ENCODE results near the gene MLH1.

The MLH1 gene

DNA sequence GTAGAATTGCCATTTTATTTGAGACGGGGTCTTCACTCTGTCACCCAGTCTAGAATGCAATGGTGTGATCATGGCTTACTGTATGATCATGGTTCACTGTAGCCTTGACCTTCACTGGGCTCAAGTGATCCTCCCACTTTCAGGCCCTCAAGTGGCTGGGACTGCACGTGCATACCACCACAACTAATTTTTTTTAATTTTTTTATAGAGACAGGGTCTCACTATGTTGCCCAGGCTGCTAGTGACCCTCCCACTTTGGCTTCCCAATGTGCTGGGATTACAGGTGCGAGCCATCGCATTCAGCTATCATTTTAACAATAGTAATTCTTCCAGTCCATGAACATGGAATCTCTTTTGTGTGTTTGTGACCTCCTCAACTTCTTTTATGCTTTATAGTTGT lies 12.3 kb upstream of the MLH1 start:
- no peak for DNase-seq

DNA sequence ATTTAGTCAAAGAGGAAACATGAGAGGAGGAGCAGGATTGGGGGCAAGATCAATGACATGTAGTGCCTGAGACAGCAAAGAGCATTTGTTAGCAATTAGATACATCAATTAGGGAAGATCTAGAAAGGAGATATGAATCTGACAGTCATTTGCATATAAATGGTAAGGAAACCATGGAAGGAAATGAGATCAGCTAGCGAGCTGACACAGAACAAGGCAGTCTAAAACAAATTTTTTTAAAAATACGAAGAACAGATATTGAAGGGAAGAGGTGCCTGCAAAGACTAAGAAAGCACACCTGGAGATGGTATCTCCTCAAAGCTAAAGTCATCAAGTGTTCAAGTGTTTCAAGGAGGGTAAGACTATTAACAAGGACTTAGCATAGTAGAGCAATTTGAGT lies 5.0 kb upstream of the MLH1 start:
- no peak for DNase-seq

DNA sequence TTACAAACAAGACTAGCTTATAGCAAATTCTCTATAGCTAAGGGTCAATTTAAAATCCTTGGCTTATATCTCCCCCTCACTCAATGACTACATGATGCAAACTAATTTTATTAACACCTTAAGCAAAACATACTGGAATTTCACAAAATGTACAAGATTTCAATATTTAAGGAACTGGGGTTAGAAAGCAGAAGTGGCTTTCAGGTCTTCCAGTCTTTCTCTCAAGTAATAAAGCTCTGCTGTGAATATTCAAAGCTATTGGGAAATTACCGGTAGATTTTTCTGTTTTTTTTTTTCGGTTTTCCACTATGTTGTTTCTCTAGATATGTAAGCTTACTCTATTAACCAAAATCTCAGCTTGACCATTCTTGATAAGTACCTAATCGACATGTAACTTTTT lies 4.3 kb upstream of the MLH1 start:
- no peak for DNase-seq

DNA sequence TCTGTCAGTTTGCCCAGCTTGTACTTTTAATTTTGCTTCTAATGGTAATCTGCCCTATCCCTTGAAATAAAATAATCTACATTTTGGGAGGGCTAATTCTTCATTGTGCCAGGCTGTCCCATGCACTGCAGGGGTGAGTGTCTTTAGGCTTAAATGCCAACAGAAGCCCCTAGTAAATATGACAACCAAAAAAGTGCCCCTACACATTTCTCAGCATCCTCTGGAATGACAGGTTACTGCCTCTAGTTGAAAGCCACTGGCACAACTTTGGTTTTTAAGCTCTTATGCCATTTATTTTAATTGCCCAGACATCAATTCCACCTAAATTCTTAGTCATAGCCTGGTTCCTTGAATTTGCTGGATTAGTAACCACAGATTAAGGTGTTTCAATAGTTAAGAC lies 3.8 kb upstream of the MLH1 start:
- no peak for DNase-seq

DNA sequence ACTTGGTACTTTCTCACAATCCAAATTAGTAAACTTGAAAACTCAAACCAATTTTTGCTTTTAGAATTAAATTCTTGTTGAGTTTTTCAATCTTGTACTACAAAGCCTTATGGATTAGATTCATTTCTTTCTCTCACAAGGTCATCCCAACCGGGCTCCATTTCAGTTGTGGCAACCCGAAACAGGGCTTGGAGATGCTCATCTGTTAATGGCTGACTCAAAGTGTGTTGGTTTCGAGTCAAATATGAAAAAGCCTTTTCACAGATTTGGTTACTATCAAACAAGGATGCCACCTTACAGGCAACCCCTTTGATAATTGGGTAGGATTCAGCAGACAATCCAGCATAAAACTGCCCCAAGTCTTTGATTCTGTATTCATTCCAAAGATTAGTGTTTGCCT lies 2.2 kb upstream of the MLH1 start:
- no peak for DNase-seq

DNA sequence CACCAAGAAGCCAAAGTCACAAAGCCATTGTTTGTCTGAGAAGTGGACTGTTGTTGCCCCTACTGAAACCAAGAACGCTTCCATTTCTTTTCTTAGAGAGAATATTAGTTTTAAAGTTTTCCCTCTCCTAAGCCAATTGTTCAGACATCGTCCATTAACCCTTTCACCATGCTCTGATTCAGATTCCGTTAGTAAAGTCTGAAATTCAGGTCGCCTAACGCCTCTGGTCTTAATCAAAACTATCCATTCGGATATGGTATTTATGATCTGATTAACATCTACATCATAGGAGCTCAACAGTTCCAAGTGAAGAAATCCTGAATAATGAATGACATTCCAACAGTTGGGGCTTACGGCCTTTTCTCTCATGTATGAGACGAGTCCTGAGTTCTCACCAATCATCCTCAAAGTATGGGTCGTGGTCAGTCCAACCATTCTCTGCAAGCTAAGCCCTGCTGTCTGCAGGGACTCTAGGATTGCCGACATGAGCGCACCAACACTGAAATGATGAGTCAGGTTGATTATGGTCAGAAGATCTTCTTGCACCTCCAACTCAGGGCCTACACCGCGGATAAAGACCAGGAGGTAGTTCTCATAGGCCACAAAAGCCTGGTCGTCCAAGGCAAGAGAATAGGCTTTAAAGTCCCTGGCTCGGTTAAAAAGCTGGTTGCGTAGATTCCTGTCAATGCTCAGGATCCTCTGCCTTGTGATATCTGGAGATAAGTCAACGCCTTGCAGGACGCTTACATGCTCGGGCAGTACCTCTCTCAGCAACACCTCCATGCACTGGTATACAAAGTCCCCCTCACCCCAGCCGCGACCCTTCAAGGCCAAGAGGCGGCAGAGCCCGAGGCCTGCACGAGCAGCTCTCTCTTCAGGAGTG lies 1.2 kb upstream of the MLH1 start:
- peak; percentile 60 for DNase-seq

DNA sequence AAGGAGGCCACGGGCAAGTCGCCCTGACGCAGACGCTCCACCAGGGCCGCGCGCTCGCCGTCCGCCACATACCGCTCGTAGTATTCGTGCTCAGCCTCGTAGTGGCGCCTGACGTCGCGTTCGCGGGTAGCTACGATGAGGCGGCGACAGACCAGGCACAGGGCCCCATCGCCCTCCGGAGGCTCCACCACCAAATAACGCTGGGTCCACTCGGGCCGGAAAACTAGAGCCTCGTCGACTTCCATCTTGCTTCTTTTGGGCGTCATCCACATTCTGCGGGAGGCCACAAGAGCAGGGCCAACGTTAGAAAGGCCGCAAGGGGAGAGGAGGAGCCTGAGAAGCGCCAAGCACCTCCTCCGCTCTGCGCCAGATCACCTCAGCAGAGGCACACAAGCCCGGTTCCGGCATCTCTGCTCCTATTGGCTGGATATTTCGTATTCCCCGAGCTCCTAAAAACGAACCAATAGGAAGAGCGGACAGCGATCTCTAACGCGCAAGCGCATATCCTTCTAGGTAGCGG lies 452 bp upstream of the MLH1 start, which contains the start of gene EPM2AIP1:
Gene EPM2AIP1, minus strand, starts transcription at position 326 of the 520 bp plus-strand sequence. Its CDS starts 54 bp downstream, at position 272.
- no peak for DNase-seq

DNA sequence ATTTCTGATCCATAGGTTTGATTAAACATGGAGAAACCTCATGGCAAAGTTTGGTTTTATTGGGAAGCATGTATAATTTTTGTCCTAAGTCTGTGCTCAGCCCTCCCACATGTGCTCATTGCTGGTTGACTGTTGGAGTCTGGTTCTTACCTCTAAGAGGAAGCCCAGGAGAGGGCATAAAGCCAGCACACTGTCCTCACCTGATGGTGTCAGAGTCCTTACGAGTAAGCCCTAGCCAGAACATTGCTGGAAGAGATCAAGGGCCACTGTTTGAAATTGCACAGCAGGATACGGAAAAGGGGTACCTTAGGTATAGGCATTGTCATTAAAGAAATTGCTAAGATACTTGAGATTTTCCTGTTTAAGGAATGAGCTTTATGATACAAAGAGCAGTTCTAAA lies 21.3 kb downstream of the MLH1 start:
- DNase-seq: no peak

DNA sequence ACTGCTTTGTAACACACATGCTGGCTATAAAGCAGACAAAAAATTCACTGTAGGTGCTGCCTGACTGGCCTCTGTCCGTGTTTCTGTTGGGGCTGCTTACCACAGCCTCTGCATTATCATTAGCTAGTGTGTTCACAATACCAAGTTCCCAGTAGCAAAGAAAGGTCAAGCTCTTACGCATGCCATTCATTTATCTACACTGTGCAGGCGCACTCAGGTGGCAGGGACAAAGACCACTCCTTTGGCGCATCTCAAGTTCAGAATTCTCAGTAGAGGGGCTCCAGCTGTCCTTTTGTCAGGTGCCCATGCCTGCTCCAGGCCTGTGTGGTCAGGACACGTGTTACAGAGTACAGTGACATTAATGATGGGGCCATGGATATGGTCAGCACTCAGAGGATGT lies 22.3 kb downstream of the MLH1 start:
- no peak for DNase-seq

DNA sequence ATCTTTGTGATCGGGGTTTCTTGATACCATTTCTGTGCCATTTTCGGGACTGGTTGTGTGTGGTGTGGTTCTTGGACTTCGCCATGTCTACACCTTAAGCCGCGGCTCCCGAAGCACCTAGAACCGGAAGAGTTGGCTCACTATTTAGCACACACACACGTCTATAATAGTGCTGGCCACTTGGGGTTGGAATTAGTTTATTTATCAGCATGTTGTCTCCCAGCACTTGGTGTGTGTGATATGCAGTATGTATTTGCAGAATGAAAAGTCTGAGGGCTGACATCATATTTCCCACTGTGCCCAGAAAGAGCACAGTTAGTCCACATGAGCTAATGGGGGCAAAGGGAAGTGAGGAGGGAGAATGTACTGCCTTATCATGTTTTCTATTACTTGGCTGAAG lies 23.6 kb downstream of the MLH1 start:
- DNase-seq: no peak

DNA sequence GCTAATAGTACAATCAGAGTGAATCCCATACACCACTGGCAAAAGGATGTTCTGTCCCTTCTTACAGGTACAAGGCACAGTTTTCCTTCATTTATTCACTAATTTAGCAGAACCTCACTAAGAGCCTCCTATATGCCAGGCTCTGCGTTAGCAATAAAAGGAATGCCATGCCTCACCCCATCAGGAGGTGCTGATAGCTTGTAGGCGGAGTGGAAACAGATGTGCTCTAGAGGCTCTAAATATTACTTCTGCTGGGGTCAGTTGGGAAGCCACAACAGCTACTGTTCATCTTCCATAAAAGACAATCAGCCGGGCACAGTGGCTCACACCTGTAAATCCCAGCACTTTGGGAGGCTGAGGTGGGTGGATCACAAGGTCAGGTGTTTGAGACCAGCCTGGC lies 24.4 kb downstream of the MLH1 start:
- no peak for DNase-seq

DNA sequence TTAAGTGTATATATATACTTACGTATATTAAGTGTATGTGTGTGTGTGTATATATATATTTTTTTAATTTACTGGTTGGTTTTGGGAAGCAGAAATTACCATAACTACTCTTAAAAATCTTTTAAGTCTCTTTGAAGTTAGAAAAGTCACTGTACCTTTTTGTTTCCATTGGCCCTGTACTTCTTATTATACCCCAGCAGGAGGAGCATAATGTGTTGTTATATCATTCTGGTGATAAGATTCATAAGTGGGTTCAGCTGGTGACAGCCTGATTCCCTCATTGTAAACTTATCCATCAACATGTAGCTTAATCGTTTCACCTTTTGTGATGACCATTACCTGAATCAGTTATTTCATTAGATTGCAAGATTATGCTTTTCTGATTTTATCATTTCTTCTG lies 30.8 kb downstream of the MLH1 start:
- DNase-seq: peak; percentile 29

DNA sequence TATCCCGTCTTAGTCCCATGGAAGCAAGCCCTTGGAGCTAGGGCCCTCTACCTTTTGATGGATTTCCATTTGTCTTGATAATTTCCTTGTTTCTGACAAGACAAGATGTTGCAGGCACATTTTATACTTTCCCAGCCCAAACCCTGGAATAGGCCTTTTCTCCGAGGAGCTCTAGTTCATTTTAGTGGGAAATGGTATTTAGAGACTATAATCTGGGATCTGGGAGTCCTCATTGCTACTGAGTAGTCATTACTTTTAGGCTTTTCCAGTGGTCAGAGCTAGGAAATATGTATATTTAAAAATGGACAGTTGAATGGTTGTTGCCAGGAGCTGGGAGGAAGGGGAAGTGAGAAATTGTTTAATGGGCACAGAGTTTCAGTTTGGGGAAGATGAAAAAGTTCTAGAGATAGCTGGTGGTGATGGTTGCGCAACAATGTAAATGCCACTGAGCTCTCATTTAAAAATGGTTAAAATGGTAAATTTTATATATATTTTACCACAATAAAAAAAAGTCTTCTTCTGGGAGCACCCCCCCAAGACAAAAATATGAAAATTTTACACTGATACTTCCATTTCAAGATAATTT lies 31.6 kb downstream of the MLH1 start:
- DNase-seq: no peak

DNA sequence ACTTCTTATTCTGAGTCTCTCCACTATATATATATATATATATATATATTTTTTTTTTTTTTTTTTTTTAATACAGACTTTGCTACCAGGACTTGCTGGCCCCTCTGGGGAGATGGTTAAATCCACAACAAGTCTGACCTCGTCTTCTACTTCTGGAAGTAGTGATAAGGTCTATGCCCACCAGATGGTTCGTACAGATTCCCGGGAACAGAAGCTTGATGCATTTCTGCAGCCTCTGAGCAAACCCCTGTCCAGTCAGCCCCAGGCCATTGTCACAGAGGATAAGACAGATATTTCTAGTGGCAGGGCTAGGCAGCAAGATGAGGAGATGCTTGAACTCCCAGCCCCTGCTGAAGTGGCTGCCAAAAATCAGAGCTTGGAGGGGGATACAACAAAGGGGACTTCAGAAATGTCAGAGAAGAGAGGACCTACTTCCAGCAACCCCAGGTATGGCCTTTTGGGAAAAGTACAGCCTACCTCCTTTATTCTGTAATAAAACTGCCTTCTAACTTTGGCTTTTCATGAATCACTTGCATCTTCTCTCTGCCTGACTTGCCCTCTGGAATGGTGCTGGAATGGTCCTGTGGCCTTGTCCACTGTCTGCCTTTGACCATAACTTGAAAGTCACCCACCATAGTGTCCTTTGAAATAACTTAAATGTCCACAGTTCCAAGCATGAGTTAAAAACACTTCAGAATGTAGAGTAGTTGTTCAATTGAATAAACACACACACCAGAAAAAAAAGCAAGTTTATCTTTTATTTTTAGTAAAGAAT lies 32.4 kb downstream of the MLH1 start:
- no peak for DNase-seq

DNA sequence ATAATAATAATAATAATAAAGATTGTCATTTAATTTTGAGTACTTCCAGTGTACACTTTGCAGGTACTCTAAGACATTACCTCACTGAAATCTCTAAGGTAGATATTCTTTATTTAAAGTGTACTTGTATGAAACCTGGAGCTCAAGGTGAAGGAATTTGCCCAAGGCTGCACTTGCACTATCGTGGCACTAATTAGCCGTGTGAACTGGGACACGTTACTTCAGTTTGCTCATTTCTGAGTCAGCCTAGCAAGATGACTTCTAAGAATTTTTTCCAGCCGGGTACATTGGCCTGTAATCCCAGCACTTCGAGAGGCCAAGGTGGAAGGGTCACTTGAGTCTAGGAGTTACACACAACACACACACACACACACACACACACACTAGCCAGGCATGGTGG lies 33.5 kb downstream of the MLH1 start:
- DNase-seq: no peak

DNA sequence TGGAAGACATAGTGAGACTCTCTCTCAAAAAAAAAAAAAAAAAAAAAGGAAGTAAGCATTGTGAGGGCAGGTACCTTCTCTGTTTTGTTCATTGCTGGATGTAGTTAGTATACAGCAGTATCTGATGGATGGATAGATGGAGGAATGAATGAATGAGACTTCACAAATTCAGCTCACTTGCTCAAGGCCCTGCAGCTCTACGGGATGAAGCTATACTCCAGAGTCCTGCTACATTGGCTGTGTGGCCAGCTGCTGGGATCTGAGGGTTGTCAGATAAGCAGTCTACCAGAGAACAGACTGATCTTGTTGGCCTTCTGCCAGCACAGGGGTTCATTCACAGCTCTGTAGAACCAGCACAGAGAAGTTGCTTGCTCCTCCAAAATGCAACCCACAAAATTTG lies 35.0 kb downstream of the MLH1 start:
- DNase-seq: no peak

DNA sequence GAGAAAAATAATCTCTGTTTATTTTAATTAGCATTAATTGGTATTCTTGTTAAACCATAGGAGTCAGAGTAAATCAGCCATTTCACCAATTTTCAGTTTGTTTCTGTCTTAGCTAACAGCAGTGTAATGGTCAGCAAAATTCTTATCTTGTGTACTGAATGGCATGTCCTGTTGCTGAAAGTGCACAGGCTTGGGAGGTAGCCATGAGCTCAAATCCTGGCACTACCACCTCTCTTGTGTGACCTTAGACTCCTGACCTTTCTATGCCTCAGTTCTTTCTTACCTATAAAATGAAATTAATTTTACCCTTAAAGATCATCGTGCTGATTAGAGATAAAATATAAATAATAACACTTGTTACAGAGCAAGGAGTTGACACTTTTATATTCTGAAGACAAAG lies 35.8 kb downstream of the MLH1 start:
- DNase-seq: no peak

DNA sequence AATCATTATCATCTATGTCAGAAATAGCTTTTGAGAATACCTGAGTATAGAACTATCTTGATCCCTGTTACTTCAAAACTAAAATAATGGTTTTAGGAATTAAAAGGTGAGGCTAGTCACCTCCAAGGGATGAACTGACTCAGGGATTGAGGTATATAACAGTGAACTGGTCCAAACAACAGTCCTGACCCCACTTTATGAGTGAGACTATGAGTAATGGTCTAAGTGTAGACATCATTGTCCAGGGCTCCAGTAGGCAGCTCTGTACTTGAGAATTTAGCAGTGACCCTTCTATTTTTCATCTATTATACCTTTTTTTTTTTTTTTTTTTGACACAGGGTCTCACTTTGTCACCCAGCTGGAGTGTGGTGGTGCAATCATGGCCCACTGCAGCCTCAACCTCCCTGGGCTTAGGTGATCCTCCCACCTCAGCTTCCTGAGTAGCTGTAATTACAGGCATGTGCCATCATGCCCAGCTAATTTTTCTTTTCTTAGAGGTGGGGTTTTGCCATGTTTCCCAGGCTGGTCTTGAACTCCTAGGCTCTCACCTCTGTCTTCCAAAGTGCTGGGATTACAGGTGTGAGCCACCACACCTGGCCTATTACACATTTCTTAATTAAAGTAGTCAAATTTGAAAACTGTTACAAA lies 36.3 kb downstream of the MLH1 start:
- DNase-seq: no peak

DNA sequence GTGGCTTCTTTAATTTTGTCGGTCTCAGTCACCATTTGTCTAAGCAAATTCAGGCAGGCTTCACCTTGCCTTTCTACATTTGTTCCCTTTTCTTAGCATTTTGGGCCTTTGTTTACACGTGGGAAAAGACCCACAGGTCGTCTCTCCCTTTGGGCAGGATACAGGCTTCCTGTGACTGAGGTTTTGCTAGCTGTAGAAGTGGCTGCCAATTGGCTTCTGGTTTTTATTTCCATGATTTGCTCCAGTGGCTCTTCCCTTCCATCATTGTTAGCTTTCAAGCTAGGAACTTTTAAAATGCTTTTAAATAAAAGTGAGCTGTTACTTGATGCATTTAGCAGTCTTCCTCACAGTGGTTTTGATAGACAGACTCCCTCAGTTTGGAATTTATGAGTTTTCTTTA lies 37.3 kb downstream of the MLH1 start:
- no peak for DNase-seq

DNA sequence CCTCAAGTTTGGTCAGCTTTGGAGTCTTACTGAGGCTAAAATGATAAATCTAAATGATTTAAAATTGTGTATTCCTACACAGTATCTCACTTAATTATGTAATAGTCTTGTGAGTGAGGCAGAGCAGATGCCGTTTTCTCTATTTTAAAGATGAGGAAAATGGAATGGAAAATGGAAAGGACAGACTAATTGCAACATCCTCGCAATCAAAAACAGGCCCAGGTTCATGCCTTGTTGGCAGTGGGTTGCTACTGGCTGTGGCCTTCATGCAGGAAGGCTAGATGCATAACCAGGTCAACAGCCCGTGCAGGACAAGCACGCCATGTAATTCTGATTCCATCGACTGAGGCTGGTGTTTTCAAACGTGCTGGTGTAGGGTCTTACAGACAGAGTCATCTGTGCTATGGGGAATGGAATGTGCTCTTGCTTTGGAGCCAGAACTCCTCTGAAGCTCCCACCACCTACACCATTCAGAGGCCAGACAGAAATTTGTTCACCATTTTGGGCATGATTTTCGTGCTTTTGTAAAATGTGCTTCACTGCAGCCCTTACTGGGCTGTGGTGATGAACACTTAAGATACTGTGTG lies 37.9 kb downstream of the MLH1 start:
- no peak for DNase-seq

DNA sequence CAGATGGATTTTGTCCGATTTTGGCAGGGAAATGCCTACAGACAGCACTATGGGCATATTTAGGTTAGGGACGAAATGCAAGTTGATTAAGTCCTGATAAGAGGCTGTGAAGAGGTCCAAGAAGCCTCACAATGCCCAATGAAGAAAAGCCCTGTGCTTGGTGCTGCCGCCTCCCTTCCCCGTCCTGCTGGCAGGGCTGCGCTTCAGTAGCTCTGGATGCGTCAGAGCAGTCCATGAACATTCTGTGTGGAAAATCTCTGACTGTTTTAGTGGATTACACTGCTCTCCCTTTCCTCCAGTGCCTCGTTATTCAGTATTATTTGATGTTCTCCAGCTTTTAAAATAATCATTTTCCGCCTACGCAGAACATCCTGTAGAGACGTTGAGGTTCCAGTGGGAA lies 39.6 kb downstream of the MLH1 start:
- DNase-seq: no peak

DNA sequence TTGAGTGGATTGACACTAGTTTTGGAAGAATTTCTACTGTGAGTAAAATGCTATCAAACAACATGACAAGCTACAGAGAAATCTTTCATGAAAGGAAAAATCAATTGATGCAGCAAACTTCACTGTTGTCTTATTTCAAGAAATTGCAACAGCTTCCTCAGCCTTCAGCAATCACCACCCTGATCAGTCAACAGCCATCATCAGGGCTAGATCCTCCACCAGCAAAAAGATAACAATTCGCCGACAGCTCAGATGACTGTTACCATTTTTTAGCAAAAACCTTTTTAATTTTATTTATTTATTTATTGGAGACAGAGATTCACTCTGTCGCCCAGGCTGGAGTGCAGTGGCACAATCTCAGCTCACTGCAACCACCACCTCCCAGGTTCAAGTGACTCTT lies 44.0 kb downstream of the MLH1 start:
- DNase-seq: no peak

All from fibroblast of skin of scalp (primary cell).